NT2/D1 (cell line): ENCODE measurements around the gene ZNF593.

ENCODE experiments used
- DNase-seq: peaks from one replicate; pipeline ENCODE4 v3.0.0-alpha.2; 2011; ENCODE audit warnings: low read depth, low spot score
- H3K27me3 ChIP-seq: 2 replicates; pipeline ENCODE4 v1.6.0; 2011; ENCODE audit warnings: mild to moderate bottlenecking; ENCODE audit not compliant: insufficient read length, insufficient read depth
- H3K36me3 ChIP-seq: 2 replicates; pipeline ENCODE4 v1.6.1; 2011; ENCODE audit warnings: mild to moderate bottlenecking, low read length, mixed read lengths; ENCODE audit not compliant: insufficient read depth, insufficient read length
- H3K4me1 ChIP-seq: 2 replicates; pipeline ENCODE4 v1.5.1; 2011; ENCODE audit not compliant: insufficient read depth, insufficient read length
- H3K4me3 ChIP-seq: 2 replicates; pipeline ENCODE4 v1.5.1; 2011; ENCODE audit warnings: low read depth; ENCODE audit not compliant: insufficient read length
- H3K9ac ChIP-seq: 2 replicates; pipeline ENCODE4 v1.6.0; 2011; ENCODE audit warnings: low read depth; ENCODE audit not compliant: insufficient read length
- H3K9me3 ChIP-seq: 2 replicates; pipeline ENCODE4 v1.5.1; 2011; ENCODE audit warnings: mild to moderate bottlenecking, low read length; ENCODE audit not compliant: insufficient read depth
- SUZ12 ChIP-seq: IDR thresholded peaks from 2 replicates; pipeline ENCODE4 v1.6.1; 2011; ENCODE audit not compliant: insufficient read length, insufficient read depth; ENCODE audit errors: extremely low read depth
- YY1 ChIP-seq: IDR thresholded peaks from 2 replicates; pipeline ENCODE4 v1.6.1; 2011; ENCODE audit not compliant: insufficient read length, insufficient read depth
- ZNF274 ChIP-seq: IDR thresholded peaks from 2 replicates; pipeline ENCODE4 v1.6.1; 2011; ENCODE audit warnings: mild to moderate bottlenecking, low read depth, low read length

Gene ZNF593

GRCh38 chr1:26126321-26127084, 43.2 kb upstream of the ZNF593 start:
- no peaks in the 10 kb centered on the region for H3K27me3 ChIP-seq
- no peak overlapping the region for H3K4me3 ChIP-seq
- no peak overlapping the region for H3K9ac ChIP-seq
- no peaks in the 10 kb centered on the region for H3K9me3 ChIP-seq
- no peak for DNase-seq
- H3K4me1 ChIP-seq: no peaks in the 10 kb centered on the region
- TF ChIP-seq ZNF274 (no peak), SUZ12 (no peak), YY1 (no peak)
- no peaks in the 10 kb centered on the region for H3K36me3 ChIP-seq

DNA sequence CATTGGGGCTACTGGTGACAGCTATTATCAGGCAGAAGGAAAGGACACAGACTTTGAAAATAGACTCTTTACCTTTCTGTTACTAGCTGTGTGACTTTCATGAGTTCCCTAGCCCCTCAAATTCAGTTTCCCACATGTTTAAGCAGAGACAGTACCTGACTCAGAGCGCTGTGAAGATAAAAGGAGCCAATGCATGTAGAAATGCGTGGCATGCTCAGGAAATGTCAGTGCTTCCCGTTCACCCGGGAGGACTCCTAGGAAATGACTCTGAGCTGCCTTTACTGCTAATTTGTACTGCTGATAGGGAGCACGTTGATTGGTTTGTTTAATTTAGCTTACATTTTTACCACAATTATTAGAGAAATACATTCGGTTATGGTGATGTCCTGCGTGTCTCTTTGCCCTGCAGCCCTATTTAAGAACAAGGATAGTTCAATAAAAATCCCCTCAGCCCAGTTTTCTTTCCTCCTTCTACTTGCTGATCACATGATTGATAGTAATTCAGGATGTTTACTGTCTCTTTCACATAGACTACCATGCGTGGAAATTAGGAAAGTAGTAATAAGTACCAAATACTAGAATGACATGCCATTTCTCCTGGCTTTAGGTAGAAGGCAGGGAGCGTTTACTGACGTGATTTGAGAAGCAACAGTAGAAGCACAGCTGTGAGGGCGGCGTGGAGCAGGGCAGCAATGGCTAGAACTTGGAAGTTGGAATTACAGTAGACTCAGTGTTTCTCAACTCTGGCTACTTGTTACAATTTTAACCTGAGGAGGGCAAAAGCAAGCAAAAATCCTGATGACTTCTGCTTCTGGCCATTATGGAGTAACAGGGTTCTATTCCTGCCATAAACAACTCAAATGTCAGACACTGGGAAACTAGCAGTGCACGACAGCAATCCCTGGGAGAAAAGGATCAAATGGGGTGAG, 42.2 kb upstream of the ZNF593 start:
- DNase-seq: no peak
- Histone ChIP-seq H3K27me3 (no peaks in the 10 kb centered on the region), H3K9me3 (no peaks in the 10 kb centered on the region), H3K4me3 (no peak overlapping the region), H3K4me1 (no peaks in the 10 kb centered on the region), H3K36me3 (no peaks in the 10 kb centered on the region), H3K9ac (no peak overlapping the region)
- TF ChIP-seq ZNF274 (no peak), SUZ12 (no peak), YY1 (no peak)

- H3K36me3 ChIP-seq: no peaks in the 10 kb centered on the region
- H3K4me1 ChIP-seq: no peaks in the 10 kb centered on the region
- H3K27me3 ChIP-seq: no peaks in the 10 kb centered on the region
- H3K9ac ChIP-seq: no peak overlapping the region
- DNase-seq: no peak
- no peak for TF ChIP-seq YY1
- no peak for TF ChIP-seq ZNF274
- TF ChIP-seq SUZ12: no peak
- H3K9me3 ChIP-seq: no peaks in the 10 kb centered on the region
- H3K4me3 ChIP-seq: no peak overlapping the region
Measured at GRCh38 chr1:26129778-26130177, 39.9 kb upstream of the ZNF593 start.

DNA sequence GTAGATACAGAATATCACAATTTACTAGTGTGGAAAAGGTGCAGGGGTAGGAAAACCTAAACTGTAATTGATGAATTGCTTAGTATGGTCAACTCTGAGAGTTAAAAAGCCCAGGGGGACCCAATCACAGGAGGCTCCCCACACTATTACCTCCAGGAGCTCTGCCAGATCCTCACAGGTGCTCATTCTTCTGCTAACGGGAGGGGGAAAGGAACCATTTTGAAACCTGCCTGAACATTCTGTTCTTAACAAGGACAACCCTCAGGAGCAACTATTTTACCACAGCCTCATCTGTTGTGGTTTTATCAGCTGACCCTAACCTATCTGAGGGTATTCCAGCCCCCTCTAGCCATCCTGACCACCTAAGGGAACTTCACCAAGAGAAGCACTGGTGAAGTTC, 39.0 kb upstream of the ZNF593 start:
- H3K27me3 ChIP-seq: no peaks in the 10 kb centered on the region
- H3K9ac ChIP-seq: no peak overlapping the region
- TF ChIP-seq ZNF274 (no peak), SUZ12 (no peak), YY1 (no peak)
- H3K4me3 ChIP-seq: no peak overlapping the region
- H3K4me1 ChIP-seq: no peaks in the 10 kb centered on the region
- H3K9me3 ChIP-seq: no peaks in the 10 kb centered on the region
- H3K36me3 ChIP-seq: no peaks in the 10 kb centered on the region
- no peak for DNase-seq

DNA sequence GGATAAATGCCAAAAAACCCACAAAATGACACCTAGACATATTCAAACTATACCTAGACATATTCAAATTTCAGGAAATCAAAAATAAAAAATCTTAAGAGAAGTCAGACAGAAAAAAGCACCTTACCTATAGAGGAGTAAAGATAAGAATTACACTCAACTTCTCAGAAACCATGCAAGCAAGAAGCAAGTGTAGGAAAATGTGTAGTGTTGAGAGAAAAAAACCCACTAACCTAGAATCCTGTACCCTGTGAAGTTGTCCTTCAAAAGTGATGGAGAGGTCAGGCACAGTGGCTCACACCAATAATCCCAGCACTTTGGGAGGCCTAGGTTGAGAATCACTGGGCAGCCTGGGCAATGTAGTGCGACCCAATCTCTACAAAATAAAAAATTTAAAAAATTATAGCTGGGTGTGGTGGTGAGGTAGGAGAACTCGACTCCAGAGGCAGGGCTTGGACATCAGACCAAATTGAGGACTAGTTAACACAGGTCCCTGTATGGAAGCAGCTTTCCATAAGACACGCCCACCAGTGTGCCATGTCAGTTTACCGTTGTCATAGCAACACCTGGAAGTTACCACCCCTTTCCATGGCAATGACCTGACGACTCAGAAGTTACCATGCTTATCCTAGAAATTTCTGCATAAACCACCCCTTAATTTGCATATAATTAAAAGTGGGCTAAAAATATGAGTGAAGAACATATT, 37.4 kb upstream of the ZNF593 start:
- TF ChIP-seq YY1 (no peak), SUZ12 (no peak), ZNF274 (no peak)
- Histone ChIP-seq H3K36me3 (no peaks in the 10 kb centered on the region), H3K27me3 (no peaks in the 10 kb centered on the region), H3K9me3 (no peaks in the 10 kb centered on the region), H3K9ac (no peak overlapping the region), H3K4me1 (no peaks in the 10 kb centered on the region), H3K4me3 (no peak overlapping the region)
- DNase-seq: no peak

DNA sequence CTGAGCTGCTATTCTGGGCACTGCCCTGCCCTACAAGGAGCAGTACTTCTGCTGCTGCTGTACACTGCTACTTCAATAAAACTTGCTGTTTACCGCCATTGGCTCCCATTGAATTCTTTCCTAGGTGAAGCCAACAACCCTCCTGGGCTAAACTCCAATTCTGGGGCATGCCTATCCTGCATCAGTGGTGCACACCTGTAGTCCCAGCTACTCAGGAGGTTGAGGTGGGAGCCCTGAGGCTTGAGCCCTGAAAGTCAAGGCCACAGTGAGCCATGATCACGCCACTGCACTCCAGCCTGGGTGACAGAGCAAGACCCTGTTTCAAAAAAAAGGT, 36.9 kb upstream of the ZNF593 start:
- H3K36me3 ChIP-seq: no peaks in the 10 kb centered on the region
- H3K9me3 ChIP-seq: no peaks in the 10 kb centered on the region
- H3K4me3 ChIP-seq: no peak overlapping the region
- no peaks in the 10 kb centered on the region for H3K4me1 ChIP-seq
- H3K9ac ChIP-seq: no peak overlapping the region
- TF ChIP-seq SUZ12: no peak
- no peak for TF ChIP-seq ZNF274
- no peak for TF ChIP-seq YY1
- no peak for DNase-seq
- no peaks in the 10 kb centered on the region for H3K27me3 ChIP-seq

GRCh38 chr1:26134466-26134865, 35.2 kb upstream of the ZNF593 start:
- H3K27me3 ChIP-seq: no peaks in the 10 kb centered on the region
- no peak overlapping the region for H3K9ac ChIP-seq
- TF ChIP-seq ZNF274 (no peak), YY1 (no peak), SUZ12 (no peak)
- H3K4me3 ChIP-seq: no peak overlapping the region
- no peak for DNase-seq
- H3K4me1 ChIP-seq: no peaks in the 10 kb centered on the region
- H3K36me3 ChIP-seq: no peaks in the 10 kb centered on the region
- no peaks in the 10 kb centered on the region for H3K9me3 ChIP-seq
